ENCODE results near the gene SMAD3.
A peak's percentile ranks its signal among the peaks of the same experiment; 100 is the strongest.
"Not testable (repeated sequence)": the region's sequence is repeated elsewhere in the genome, so short reads cannot be mapped to it uniquely, and the experiment has no call there.

Gene SMAD3

DNA sequence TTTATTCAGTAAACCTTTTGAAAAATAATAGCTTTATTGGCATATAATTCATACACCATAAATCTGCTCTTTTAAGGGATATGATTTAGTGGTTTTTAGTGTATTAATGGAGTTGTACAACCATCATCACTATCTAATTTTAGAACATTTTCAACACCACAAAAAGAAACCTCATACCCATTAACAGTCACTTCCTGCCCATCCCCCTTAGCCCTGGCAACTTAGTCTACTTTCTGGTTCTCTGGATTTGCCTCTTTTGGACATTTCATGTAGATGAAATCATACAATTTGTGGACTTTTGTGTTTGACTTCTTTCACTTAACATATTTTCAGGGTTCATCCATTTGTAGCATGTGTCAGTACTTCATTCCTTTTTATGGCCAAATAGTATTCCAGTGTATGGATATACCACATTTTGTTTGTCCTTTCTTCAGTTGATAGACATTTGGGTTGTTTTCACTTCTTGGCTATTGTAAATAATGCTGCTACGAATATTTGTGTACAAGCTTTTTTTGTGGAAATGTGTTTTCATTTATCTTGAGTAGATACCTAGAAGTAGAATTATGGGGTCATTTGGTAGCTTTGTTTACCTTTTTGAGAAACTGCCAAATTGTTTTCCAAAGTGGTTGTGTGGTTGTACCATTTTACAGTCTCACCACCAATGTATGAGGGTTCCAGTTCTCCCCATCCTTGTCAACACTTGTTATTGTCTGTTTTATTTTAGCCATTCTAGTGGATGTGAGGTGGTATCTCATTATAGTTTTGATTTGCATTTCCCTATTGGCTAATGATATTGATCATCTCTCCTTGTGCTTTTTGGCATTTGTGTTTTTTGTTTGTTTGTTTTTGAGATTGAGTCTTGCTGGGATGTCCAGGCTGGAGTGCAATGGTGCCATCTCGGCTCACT, 45.8 kb downstream of the SMAD3 start:
- peak; percentile 58 for DNase-seq

- DNase-seq: no peak
Observed at GRCh38 chr15:67114046-67114445, 48.6 kb downstream of the SMAD3 start.

GRCh38 chr15:67114846-67115585, 49.6 kb downstream of the SMAD3 start:
- peak; percentile 61 for DNase-seq

DNA sequence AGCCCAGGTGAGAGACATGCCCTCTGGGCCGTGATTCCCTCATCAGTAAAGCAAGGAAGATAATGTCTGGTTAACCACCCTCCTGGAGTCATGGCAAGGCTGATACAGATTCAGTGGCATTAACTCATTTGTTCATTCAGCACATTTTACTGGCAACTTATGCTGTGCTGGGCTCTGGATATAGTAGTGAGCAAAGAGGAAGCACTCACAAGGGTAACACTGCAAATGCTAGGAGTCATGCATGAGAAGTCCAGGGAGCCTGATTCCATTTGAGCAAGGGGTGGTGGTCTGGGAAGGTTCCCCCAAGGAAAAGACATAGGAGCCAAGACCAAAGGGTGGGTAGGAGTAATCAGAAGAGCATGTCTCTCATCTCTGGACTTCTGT, 50.2 kb downstream of the SMAD3 start:
- DNase-seq: no peak

GRCh38 chr15:67116742-67117141, 51.3 kb downstream of the SMAD3 start:
- no peak for DNase-seq

- DNase-seq: no peak
Observed at GRCh38 chr15:67117370-67117769, 52.0 kb downstream of the SMAD3 start.

DNA sequence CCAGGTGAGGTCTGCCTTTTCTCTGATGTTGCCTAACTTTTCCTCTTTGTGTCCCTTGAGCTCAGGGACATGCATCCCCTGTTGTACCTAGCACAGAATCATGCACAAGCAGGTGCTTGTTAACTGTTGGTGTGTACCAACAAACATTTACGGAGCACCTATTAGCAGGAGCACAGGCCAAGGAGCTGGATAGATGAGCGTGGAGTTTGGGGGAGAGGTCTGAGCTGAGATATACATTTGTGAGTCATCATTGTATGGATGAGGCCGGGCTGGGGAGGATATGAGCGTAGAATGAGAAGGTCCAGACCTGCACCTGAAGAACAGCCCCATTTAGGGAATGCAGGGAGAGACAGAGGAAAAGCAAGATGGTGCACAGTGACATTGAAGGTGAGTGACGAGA, 53.4 kb downstream of the SMAD3 start:
- no peak for DNase-seq

GRCh38 chr15:67119238-67119846, 53.9 kb downstream of the SMAD3 start:
- DNase-seq: no peak

- DNase-seq: no peak
Observed at GRCh38 chr15:67120009-67120838, 54.8 kb downstream of the SMAD3 start.

- DNase-seq: peak; percentile 20
Observed at GRCh38 chr15:67120839-67121643, 55.6 kb downstream of the SMAD3 start.

- DNase-seq: no peak
Observed at GRCh38 chr15:67121644-67122605, 56.5 kb downstream of the SMAD3 start.

DNA sequence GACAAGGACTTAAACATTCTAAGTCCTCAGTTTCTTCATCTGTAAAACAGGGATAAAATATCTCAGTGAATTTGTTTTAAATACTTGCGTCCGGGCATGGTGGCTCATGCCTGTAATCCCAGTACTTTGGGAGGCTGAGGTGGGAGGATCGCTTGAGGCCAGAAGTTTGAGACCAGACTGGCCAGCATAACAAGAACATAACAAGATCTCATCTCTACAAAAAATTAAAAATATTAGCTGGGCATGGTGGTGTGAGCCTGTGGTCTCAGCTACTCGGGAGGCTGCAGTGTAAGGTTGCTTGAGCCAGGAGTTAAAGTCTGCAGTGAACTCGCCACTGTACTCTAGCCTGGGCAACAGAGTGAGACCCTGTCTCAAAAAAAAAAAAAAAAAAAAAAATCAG, 57.4 kb downstream of the SMAD3 start:
- not testable (repeated sequence) for DNase-seq

GRCh38 chr15:67123291-67123690, 57.9 kb downstream of the SMAD3 start:
- not testable (repeated sequence) for DNase-seq

- no peak for DNase-seq
Observed at GRCh38 chr15:67124111-67124510, 58.7 kb downstream of the SMAD3 start.

GRCh38 chr15:67124911-67125588, 59.6 kb downstream of the SMAD3 start:
- no peak for DNase-seq

GRCh38 chr15:67125589-67126502, 60.4 kb downstream of the SMAD3 start:
- DNase-seq: no peak

GRCh38 chr15:67126551-67127330, 61.3 kb downstream of the SMAD3 start:
- DNase-seq: no peak

DNA sequence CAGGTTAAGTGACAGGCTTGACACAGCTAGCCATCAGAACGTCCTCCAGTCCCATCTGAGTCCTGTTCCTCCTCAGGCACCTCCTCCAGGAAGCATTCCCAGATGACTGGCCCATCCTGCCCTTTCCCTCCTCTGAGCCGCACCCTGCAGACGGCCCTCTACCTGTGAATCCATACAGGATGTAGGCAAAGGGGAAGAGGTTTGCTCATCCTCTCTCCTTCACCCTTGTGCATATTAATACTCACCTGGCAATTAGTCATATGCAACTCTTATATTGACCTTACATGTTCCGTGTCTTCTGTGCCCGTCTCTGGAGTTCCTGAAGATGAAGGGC, 61.9 kb downstream of the SMAD3 start:
- DNase-seq: no peak

Measured in NK-92 treated with Interleukin-12 subunit alpha and Interleukin-12 subunit beta, amount 100 ng/mL, for 24 hours (cell line).